Loucy (cell line): ENCODE data around the gene RHBDL3.

Source experiments
- H2AFZ ChIP-seq: fragments of 200-600 bp; sonication (generic); 2 replicates; pipeline ENCODE4 v1.6.0; 2016; ENCODE audit warnings: antibody characterized with exemption, mild to moderate bottlenecking, low read length, moderate library complexity
- H3F3A ChIP-seq: fragments of 200-600 bp; 2 replicates; pipeline ENCODE4 v1.6.0; 2016; ENCODE audit warnings: antibody characterized with exemption, low read depth, mild to moderate bottlenecking
- H3K27me3 ChIP-seq: fragments of 200-600 bp; sonication (generic); 2 replicates; pipeline ENCODE4 v1.6.1; 2014; ENCODE audit warnings: low read length, mild to moderate bottlenecking; ENCODE audit not compliant: insufficient read depth, poor library complexity, severe bottlenecking
- H3K36me3 ChIP-seq: fragments of 200-600 bp; sonication (generic); 2 replicates; pipeline ENCODE4 v1.6.1; 2016; ENCODE audit warnings: low read length; ENCODE audit not compliant: insufficient read depth
- H3K4me1 ChIP-seq: fragments of 200-600 bp; sonication (generic); 2 replicates; pipeline ENCODE4 v1.5.1; 2014; ENCODE audit warnings: low read length, mild to moderate bottlenecking; ENCODE audit not compliant: insufficient read depth, poor library complexity, severe bottlenecking
- H3K4me2 ChIP-seq: fragments of 200-600 bp; sonication (generic); 2 replicates; pipeline ENCODE4 v1.6.0; 2014; ENCODE audit warnings: antibody characterized with exemption, low read length, low read depth, mild to moderate bottlenecking; ENCODE audit not compliant: poor library complexity, severe bottlenecking
- H3K4me3 ChIP-seq: fragments of 200-600 bp; sonication (generic); 2 replicates; pipeline ENCODE4 v1.5.1; 2014; ENCODE audit warnings: low read length, mild to moderate bottlenecking, mixed read lengths; ENCODE audit not compliant: poor library complexity, severe bottlenecking
- H3K79me2 ChIP-seq: fragments of 200-600 bp; sonication (generic); 2 replicates; pipeline ENCODE4 v1.6.1; 2014; ENCODE audit warnings: low read length; ENCODE audit not compliant: insufficient read depth
- H3K9ac ChIP-seq: fragments of 200-600 bp; sonication (generic); 2 replicates; pipeline ENCODE4 v1.6.0; 2014; ENCODE audit warnings: mild to moderate bottlenecking, low read depth, low read length, moderate library complexity; ENCODE audit not compliant: poor library complexity, severe bottlenecking
- H3K9me2 ChIP-seq: fragments of 200-600 bp; sonication (generic); replicated peaks from 2 replicates; pipeline ENCODE4 v1.6.1; 2016; ENCODE audit warnings: low read depth, low read length, mixed read lengths
- H3K9me3 ChIP-seq: fragments of 200-600 bp; sonication (generic); 2 replicates; pipeline ENCODE4 v1.6.1; 2014; ENCODE audit warnings: mild to moderate bottlenecking, antibody characterized with exemption, low read length, low read depth; ENCODE audit not compliant: insufficient read depth
- H4K20me1 ChIP-seq: fragments of 200-600 bp; sonication (generic); 2 replicates; pipeline ENCODE4 v1.6.0; 2014; ENCODE audit warnings: antibody characterized with exemption, low read length, mild to moderate bottlenecking; ENCODE audit not compliant: insufficient read depth, poor library complexity, severe bottlenecking
- EZH2phosphoT487 ChIP-seq: fragments of 200-600 bp; IDR thresholded peaks from 2 replicates; pipeline ENCODE4 v1.6.1; 2018; ENCODE audit warnings: antibody characterized with exemption, mild to moderate bottlenecking, moderate library complexity, borderline replicate concordance
- TF ChIP-seq, protein P1 (sequence below): fragments of 200-600 bp; sonication (generic); conservative IDR thresholded peaks from 2 replicates; pipeline ENCODE4 v1.5.1; 2014; ENCODE audit warnings: mild to moderate bottlenecking, antibody characterized with exemption, low read length

RHBDL3 gene

DNA sequence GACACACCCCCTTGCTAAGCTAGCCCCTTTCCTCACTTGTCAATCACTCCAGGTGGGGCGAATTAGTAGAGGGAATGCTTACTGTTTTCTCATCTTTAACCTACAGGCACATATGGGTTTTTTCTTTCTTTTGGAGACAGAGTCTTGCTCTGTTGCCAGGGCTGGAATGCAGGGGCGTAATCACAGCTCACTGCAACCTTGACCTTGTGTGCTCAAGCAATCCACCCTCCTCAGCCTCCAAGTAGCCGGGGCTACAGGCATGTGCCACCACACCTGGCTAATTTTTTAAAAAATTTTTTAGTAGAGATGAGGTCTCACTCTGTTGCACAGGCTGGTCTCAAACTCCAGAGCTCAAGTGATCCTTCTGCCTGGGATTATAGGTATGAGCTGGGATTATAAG lies 38.7 kb upstream of the RHBDL3 start:
- Histone ChIP-seq H3K4me1 (no peaks in the 10 kb centered on the region), H3K36me3 (no peaks in the 10 kb centered on the region; the same call in 1 of the 2 replicates)
- no peak for TF ChIP-seq EZH2phosphoT487
- TF ChIP-seq, protein P1, sequence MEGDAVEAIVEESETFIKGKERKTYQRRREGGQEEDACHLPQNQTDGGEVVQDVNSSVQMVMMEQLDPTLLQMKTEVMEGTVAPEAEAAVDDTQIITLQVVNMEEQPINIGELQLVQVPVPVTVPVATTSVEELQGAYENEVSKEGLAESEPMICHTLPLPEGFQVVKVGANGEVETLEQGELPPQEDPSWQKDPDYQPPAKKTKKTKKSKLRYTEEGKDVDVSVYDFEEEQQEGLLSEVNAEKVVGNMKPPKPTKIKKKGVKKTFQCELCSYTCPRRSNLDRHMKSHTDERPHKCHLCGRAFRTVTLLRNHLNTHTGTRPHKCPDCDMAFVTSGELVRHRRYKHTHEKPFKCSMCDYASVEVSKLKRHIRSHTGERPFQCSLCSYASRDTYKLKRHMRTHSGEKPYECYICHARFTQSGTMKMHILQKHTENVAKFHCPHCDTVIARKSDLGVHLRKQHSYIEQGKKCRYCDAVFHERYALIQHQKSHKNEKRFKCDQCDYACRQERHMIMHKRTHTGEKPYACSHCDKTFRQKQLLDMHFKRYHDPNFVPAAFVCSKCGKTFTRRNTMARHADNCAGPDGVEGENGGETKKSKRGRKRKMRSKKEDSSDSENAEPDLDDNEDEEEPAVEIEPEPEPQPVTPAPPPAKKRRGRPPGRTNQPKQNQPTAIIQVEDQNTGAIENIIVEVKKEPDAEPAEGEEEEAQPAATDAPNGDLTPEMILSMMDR = no peak

DNA sequence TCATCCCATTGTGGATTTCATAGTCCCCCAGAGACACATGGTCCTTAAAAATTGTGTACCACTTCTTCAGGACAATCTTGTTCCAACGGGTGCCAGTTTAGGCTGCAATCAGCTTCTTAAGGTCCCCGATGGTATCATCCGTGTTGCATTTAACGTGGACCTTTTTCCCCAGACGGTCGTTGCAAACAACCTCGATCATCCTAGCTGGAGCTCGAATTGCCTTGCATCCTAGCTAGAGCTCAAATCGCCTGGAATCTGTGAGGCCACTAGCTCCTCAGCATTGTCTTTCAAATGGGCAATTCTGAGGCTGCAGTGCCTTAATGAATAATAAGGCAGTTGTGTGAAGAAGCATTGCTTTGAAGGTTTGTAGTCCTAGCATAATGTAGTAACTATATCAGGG lies 37.7 kb upstream of the RHBDL3 start:
- no peaks in the 10 kb centered on the region for H3K9me2 ChIP-seq
- no peak overlapping the region for H3K4me3 ChIP-seq
- no peaks in the 10 kb centered on the region for H3K4me1 ChIP-seq
- H4K20me1 ChIP-seq = no peaks in the 10 kb centered on the region
- H3F3A ChIP-seq = no peaks in the 10 kb centered on the region
- H2AFZ ChIP-seq = no peak overlapping the region
- H3K9ac ChIP-seq = no peak overlapping the region
- no peaks in the 10 kb centered on the region for H3K27me3 ChIP-seq
- no peaks in the 10 kb centered on the region for H3K79me2 ChIP-seq
- no peak overlapping the region for H3K4me2 ChIP-seq
- H3K9me3 ChIP-seq = no peaks in the 10 kb centered on the region
- TF ChIP-seq EZH2phosphoT487 = no peak
- TF ChIP-seq, protein P1 = no peak
- no peaks in the 10 kb centered on the region; the same call in 1 of the 2 replicates for H3K36me3 ChIP-seq

More for the DNA sequence above, 38.7 kb upstream of the RHBDL3 start:
- H3F3A ChIP-seq = no peaks in the 10 kb centered on the region
- no peak overlapping the region for H3K9ac ChIP-seq
- no peaks in the 10 kb centered on the region for H3K9me2 ChIP-seq
- no peak overlapping the region for H3K4me3 ChIP-seq
- no peaks in the 10 kb centered on the region for H3K79me2 ChIP-seq
- no peak overlapping the region for H3K4me2 ChIP-seq
- H3K9me3 ChIP-seq = no peaks in the 10 kb centered on the region
- no peaks in the 10 kb centered on the region for H4K20me1 ChIP-seq
- no peaks in the 10 kb centered on the region for H3K27me3 ChIP-seq
- H2AFZ ChIP-seq = no peak overlapping the region

DNA sequence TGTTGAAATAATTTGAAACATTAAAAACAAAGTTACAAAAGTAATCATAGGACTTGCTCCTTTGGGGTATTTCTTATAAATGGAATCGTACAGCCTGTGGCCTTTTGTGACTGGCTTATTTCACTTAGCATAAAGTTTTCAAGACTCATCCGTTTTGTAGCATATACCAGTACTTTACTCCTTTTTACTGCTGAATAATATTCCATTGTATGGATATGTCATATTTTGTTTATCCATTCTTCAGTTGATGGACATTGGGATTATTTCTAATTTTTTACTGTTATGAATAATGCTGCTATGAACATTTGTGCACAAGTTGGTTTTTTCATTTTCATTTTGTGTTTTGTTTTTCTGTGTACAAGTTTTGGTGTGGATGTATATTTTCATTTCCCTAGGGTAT lies 30.0 kb upstream of the RHBDL3 start:
- no peak overlapping the region for H3K9ac ChIP-seq
- no peak overlapping the region for H2AFZ ChIP-seq
- H3K79me2 ChIP-seq = no peaks in the 10 kb centered on the region
- no peak overlapping the region for H3K4me2 ChIP-seq
- TF ChIP-seq EZH2phosphoT487 = no peak
- TF ChIP-seq, protein P1 = no peak
- no peaks in the 10 kb centered on the region for H4K20me1 ChIP-seq
- no peaks in the 10 kb centered on the region for H3K9me3 ChIP-seq
- no peaks in the 10 kb centered on the region for H3K9me2 ChIP-seq
- H3K36me3 ChIP-seq = no peaks in the 10 kb centered on the region
- no peaks in the 10 kb centered on the region for H3K27me3 ChIP-seq
- no peaks in the 10 kb centered on the region for H3K4me1 ChIP-seq
- H3F3A ChIP-seq = no peaks in the 10 kb centered on the region
- no peak overlapping the region for H3K4me3 ChIP-seq
